GM12801 (cell line): Measurements from ENCODE around the gene CLMN.

Experiments used
- CTCF ChIP-seq: IDR thresholded peaks from one replicate; pipeline ENCODE4 v1.5.1; 2011; ENCODE audit warnings: control low read depth; ENCODE audit not compliant: insufficient read length; ENCODE audit errors: extremely low read depth

The CLMN gene

GRCh38 chr14:95246870-95247269 lies 72.8 kb downstream of the CLMN start:
- TF ChIP-seq CTCF: no peak

GRCh38 chr14:95245334-95245733 lies 74.4 kb downstream of the CLMN start:
- TF ChIP-seq CTCF: no peak

GRCh38 chr14:95244587-95244986 lies 75.1 kb downstream of the CLMN start:
- no peak for TF ChIP-seq CTCF

- TF ChIP-seq CTCF: no peak
Measured at GRCh38 chr14:95242870-95243269, 76.8 kb downstream of the CLMN start.

GRCh38 chr14:95240859-95241813 lies 78.6 kb downstream of the CLMN start:
- no peak for TF ChIP-seq CTCF

GRCh38 chr14:95238487-95239298 lies 81.0 kb downstream of the CLMN start:
- no peak for TF ChIP-seq CTCF

- TF ChIP-seq CTCF: no peak
Measured at GRCh38 chr14:95237958-95238340, 81.8 kb downstream of the CLMN start.
